K562 (cell line): ENCODE measurements around the gene OBSCN. TPM values are rescaled to one million over a fixed set of nuclear protein-coding genes. Genes with fewer than 3 reads are reported as not detected.

Experiments used
- ATAC-seq: fragments of 200-7000 bp; cut with Tn5 transposase; 3 replicates; pipeline ENCODE4 v1.9.1; 2020; ENCODE audit warnings: moderate library complexity
- BruUV-seq: library from RNA; stranded (reverse); fragments of 400-500 nt; replicated peaks from 2 replicates; lab custom pipeline; 2021; lab: Mats Ljungman, UMichigan
- CTCF ChIA-PET: fragments of 300-600 bp; formaldehyde crosslinking; extraction: SDS; loops from one replicate; lab custom pipeline; 2021; ENCODE audit warnings: low intra/inter-chr PET ratio; lab: Yijun Ruan, JAX
- POLR2A ChIA-PET: fragments of 300-600, 350-650 bp; sonication (Branson Sonifier 250); formaldehyde crosslinking; extraction: SDS; loops from one replicate; lab custom pipeline; 2021; ENCODE audit warnings: antibody characterized with exemption, inconsistent platforms; lab: Yijun Ruan, JAX
- DNase-seq, 4 experiments: peaks; one replicate each; pipeline versions ENCODE4 v3.0.0 to v3.0.0-alpha.2; 2011 to 2018; ENCODE audit warnings: low spot score in 3 of 4, mixed read lengths in 3 of 4; ENCODE audit errors: extremely low read depth in 1 of 4
- FAIRE-seq: peaks from 2 replicates; lab custom pipeline; 2011; peaks lifted over from hg19 to GRCh38; lab: Jason Lieb, UNC
- H2AFZ ChIP-seq: 2 replicates; pipeline ENCODE4 v1.6.0; 2011; ENCODE audit warnings: low read depth, low read length, control low read depth, inconsistent platforms
- H3K27ac ChIP-seq: fragments of 200-600 bp; 3 replicates; pipeline ENCODE4 v1.8.0; 2011; ENCODE audit warnings: low read depth, mild to moderate bottlenecking, control low read depth, inconsistent platforms, low read length, moderate library complexity, mixed read lengths; ENCODE audit errors: extremely low read depth
- H3K27me3 ChIP-seq, 2 experiments: fragments of 300-600 bp in 1 of 2; 2 replicates in 1 of 2; 3 replicates in 1 of 2; pipeline versions ENCODE4 v1.6.0 to v1.8.0; 2011; ENCODE audit warnings: inconsistent platforms in 2 of 2, low read length in 2 of 2, mild to moderate bottlenecking in 1 of 2, mixed read lengths in 1 of 2, moderate library complexity in 1 of 2; ENCODE audit not compliant: control insufficient read depth in 2 of 2, insufficient read depth in 2 of 2
- H3K36me3 ChIP-seq: fragments of 300-600 bp; 3 replicates; pipeline ENCODE4 v1.8.0; 2011; ENCODE audit warnings: mild to moderate bottlenecking, low read length, inconsistent platforms; ENCODE audit not compliant: control insufficient read depth, insufficient read depth
- H3K4me1 ChIP-seq, 2 experiments: fragments of 200-600 bp in 1 of 2; replicated peaks in 1 of 2; 2 replicates in 1 of 2; 3 replicates in 1 of 2; pipeline versions ENCODE4 v1.5.1 to v1.8.0; 2011; ENCODE audit warnings: inconsistent platforms in 2 of 2, low read length in 2 of 2, mild to moderate bottlenecking in 1 of 2, mixed read lengths in 1 of 2, moderate library complexity in 1 of 2; ENCODE audit not compliant: control insufficient read depth in 2 of 2, insufficient read depth in 2 of 2
- H3K4me2 ChIP-seq: 2 replicates; pipeline ENCODE4 v1.6.1; 2011; ENCODE audit warnings: low read length, control low read depth, inconsistent platforms, mixed read lengths; ENCODE audit not compliant: insufficient read depth
- H3K4me3 ChIP-seq: fragments of 200-600 bp; sonication (generic), shearing (Covaris generic); 2 replicates; pipeline ENCODE4 v1.5.1; 2016; ENCODE audit warnings: control low read depth, inconsistent platforms
- H3K79me2 ChIP-seq: fragments of 200-600 bp; 3 replicates; pipeline ENCODE4 v1.8.0; 2011; ENCODE audit warnings: low read length, inconsistent platforms; ENCODE audit not compliant: control insufficient read depth, insufficient read depth
- H3K9ac ChIP-seq, 2 experiments: 2 replicates each; pipeline versions ENCODE4 v1.6.0 to v1.6.1; 2011; ENCODE audit warnings: low read depth in 2 of 2, low read length in 2 of 2, control low read depth in 1 of 2, inconsistent platforms in 1 of 2, mild to moderate bottlenecking in 1 of 2, mixed read lengths in 1 of 2; ENCODE audit not compliant: insufficient read depth in 1 of 2
- H3K9me1 ChIP-seq: one replicate; pipeline ENCODE4 v1.6.0; 2011; ENCODE audit warnings: inconsistent platforms, mild to moderate bottlenecking, low read length, moderate library complexity; ENCODE audit not compliant: control insufficient read depth, insufficient read depth
- H3K9me3 ChIP-seq: replicated peaks from 2 replicates; pipeline ENCODE4 v1.5.1; 2011; ENCODE audit warnings: low read depth, low read length, inconsistent platforms; ENCODE audit not compliant: control insufficient read depth, insufficient read depth
- H4K20me1 ChIP-seq: replicated peaks from 2 replicates; pipeline ENCODE4 v1.6.1; 2011; ENCODE audit warnings: low read length, inconsistent platforms, mixed read lengths; ENCODE audit not compliant: control insufficient read depth, insufficient read depth
- BCOR ChIP-seq: fragments of 450-650 bp; IDR thresholded peaks from 2 replicates; pipeline ENCODE4 v1.6.1; 2016
- BMI1 ChIP-seq: fragments of 150-350 bp; IDR thresholded peaks from 2 replicates; pipeline ENCODE4 v1.6.1; 2014; ENCODE audit warnings: low read length
- HDAC1 ChIP-seq, 2 experiments: fragments of 450-650 bp; IDR thresholded peaks; 2 replicates each; pipeline ENCODE4 v1.6.1; 2016 to 2017; ENCODE audit warnings: inconsistent platforms in 1 of 2, mild to moderate bottlenecking in 1 of 2, moderate library complexity in 1 of 2
- KDM1A ChIP-seq, 2 experiments: fragments of 450-650 bp; IDR thresholded peaks; 2 replicates each; pipeline ENCODE4 v1.6.1; 2016; ENCODE audit warnings: mild to moderate bottlenecking in 2 of 2
- KLF6 ChIP-seq: fragments of 250-450 bp; sonication (Bioruptor Pico); IDR thresholded peaks from 2 replicates; pipeline ENCODE4 v1.4.0; 2020; ENCODE audit warnings: mild to moderate bottlenecking, moderate library complexity, borderline replicate concordance
- MEIS2 ChIP-seq: fragments of 450-650 bp; IDR thresholded peaks from 2 replicates; pipeline ENCODE4 v1.6.1; 2014; ENCODE audit warnings: mild to moderate bottlenecking; ENCODE audit not compliant: partially characterized antibody
- MYBL2 ChIP-seq, 2 experiments: fragments of 450-650 bp in 1 of 2; sonication (generic) in 1 of 2; formaldehyde crosslinking in 1 of 2; IDR thresholded peaks; 2 replicates each; pipeline versions ENCODE4 v1.6.1 to v1.8.1; 2017 to 2022; ENCODE audit warnings: borderline replicate concordance in 1 of 2, inconsistent platforms in 1 of 2, low read depth in 1 of 2, mild to moderate bottlenecking in 1 of 2, missing genetic modification reagents in 1 of 2, moderate library complexity in 1 of 2
- NR2F6 ChIP-seq: fragments of 450-650 bp; formaldehyde crosslinking; IDR thresholded peaks from 2 replicates; pipeline ENCODE4 v1.4.0; 2020; ENCODE audit warnings: mild to moderate bottlenecking
- RBM25 ChIP-seq: fragments of 200-400 bp; formaldehyde crosslinking; IDR thresholded peaks from 2 replicates; pipeline ENCODE4 v1.6.1; 2018; ENCODE audit warnings: low read length, low read depth, moderate library complexity; ENCODE audit not compliant: severe bottlenecking
- RERE ChIP-seq: sonication (generic); formaldehyde crosslinking; IDR thresholded peaks from 2 replicates; pipeline ENCODE4 v1.8.0; 2023; ENCODE audit warnings: missing genetic modification reagents, mild to moderate bottlenecking, borderline replicate concordance
- STAT6 ChIP-seq: sonication (generic); formaldehyde crosslinking; IDR thresholded peaks from 2 replicates; pipeline ENCODE4 v1.8.1; 2023; ENCODE audit warnings: mild to moderate bottlenecking, missing genetic modification reagents
- XRCC4 ChIP-seq: IDR thresholded peaks from one replicate; pipeline ENCODE4 v1.6.1; 2011; ENCODE audit not compliant: insufficient read depth, insufficient read length; ENCODE audit errors: extremely low read depth
- ZNF146 ChIP-seq: IDR thresholded peaks from one replicate; pipeline ENCODE4 v1.6.1; 2018; ENCODE audit warnings: missing compliant biosample characterization; ENCODE audit not compliant: unreplicated experiment
- ZNF445 ChIP-seq: fragments of 250-450 bp; sonication (Bioruptor Pico); IDR thresholded peaks from 2 replicates; pipeline ENCODE4 v1.4.0; 2020; ENCODE audit warnings: low read depth, mild to moderate bottlenecking, moderate library complexity
- WGBS: fragments of 100-300 bp; shearing (Covaris generic); methylation state at CpG from one replicate; pipeline ENCODE4 v1.1.6; 2016; ENCODE audit warnings: low coverage, mixed read lengths; ENCODE audit not compliant: insufficient coverage; ENCODE audit errors: missing lambda C conversion rate; 5-methylcytosine and 5-hydroxymethylcytosine counted together
- in situ Hi-C: fragments of 300-500 bp; cut with MboI; formaldehyde crosslinking; loops from 4 replicates; pipeline ENCODE4 v1.15.0; 2018; ENCODE audit warnings: inconsistent platforms, mixed read lengths
- intact Hi-C: fragments of 100-400 bp; cut with micrococcal nuclease; formaldehyde crosslinking; loops from 2 replicates; pipeline ENCODE4 v1.14.2; 2022
- polyA plus RNA-seq, 8 experiments: library from polyadenylated mRNA; depleted of rRNA in 4 of 8; stranded (reverse) in 5 of 8; unstranded in 3 of 8; fragments of >200 nt; fragmentation: Nextera tagmentation in 2 of 8; fragmentation: Illumina TruSeq in 1 of 8; extraction: Ambion mirVana in 2 of 8; extraction: Trizol in 1 of 8; gene quantifications; 2 replicates each; pipeline versions ENCODE4 v1.2.1 to v1.2.3, GENCODE V29; 2011 to 2014; ENCODE audit warnings: inconsistent platforms in 1 of 8, missing spikeins in 1 of 8
- total RNA-seq, 7 experiments: library from RNA; depleted of rRNA in 6 of 7; stranded (reverse); fragments of >200 nt in 6 of 7; fragmentation: Illumina TruSeq in 2 of 7; extraction: Trizol in 2 of 7; gene quantifications; 2 replicates each; pipeline versions ENCODE4 v1.2.1 to v1.2.3, GENCODE V29; 2011 to 2021; ENCODE audit warnings: low replicate concordance in 1 of 7

OBSCN gene
- total and polyA plus RNA-seq, 9 of the 15 experiments (the other 6 are each of a cell fraction or from before 2014, with no cell fraction given): 0.18 to 19.7 (median 3.6) TPM

GRCh38 chr1:228190778-228191177, 17.1 kb upstream of the OBSCN start:
- no peaks in the 10 kb centered on the region for H3K79me2 ChIP-seq
- no peak for ATAC-seq
- H3K9ac ChIP-seq: no peak overlapping the region
- intact Hi-C loops: no loop called here
- H2AFZ ChIP-seq: no peak overlapping the region
- H3K4me1 ChIP-seq: peaks cover 4 to 6% of the 10 kb centered on the region in 2 experiments; a peak in 4 of 5 replicates
- FAIRE-seq: no peak
- CTCF ChIA-PET: interaction anchor here (2.8 kb wide), 1 partner anchor 59 kb away, joined by 13 read pairs; no protein-coding TSS in a partner anchor
- TF ChIP-seq MEIS2: no peak
- peak; percentile 35; the same call in 1 of the 2 replicates for TF ChIP-seq BCOR
- TF ChIP-seq BMI1: no peak
- no peak for TF ChIP-seq HDAC1 (IDR thresholded peaks at IDR 0.05)
- peak; percentile 30 for TF ChIP-seq RBM25
- no peak for TF ChIP-seq STAT6
- no peak for TF ChIP-seq KLF6
- TF ChIP-seq KDM1A (IDR thresholded peaks at IDR 0.05): peak in 1 of 2 experiments; percentile 32; a peak in 1 of 4 replicates
- no peak for TF ChIP-seq NR2F6
- TF ChIP-seq ZNF146 (CRISPR knock-in tag): peak; percentile 94
- TF ChIP-seq RERE (CRISPR knock-in tag): no peak
- no peak for TF ChIP-seq MYBL2 (IDR thresholded peaks at IDR 0.05; ENCODE audit: low read depth)
- no peak for TF ChIP-seq MYBL2 (CRISPR knock-in tag; IDR thresholded peaks at IDR 0.05; ENCODE audit: borderline replicate concordance)
- TF ChIP-seq XRCC4: no peak
- no peak for TF ChIP-seq ZNF445
- H3K9me3 ChIP-seq: no peaks in the 10 kb centered on the region
- WGBS: 35% methylated on average over 5 of the region's 5 CpGs
- no peaks in the 10 kb centered on the region; a peak in 1 of 5 replicates for H3K27me3 ChIP-seq
- H3K4me3 ChIP-seq: no peak overlapping the region
- no peak for DNase-seq
- no TSS peak for BruUV-seq
- no peak overlapping the region for H3K27ac ChIP-seq
- no peaks in the 10 kb centered on the region for H3K36me3 ChIP-seq
- H4K20me1 ChIP-seq: no peaks in the 10 kb centered on the region
- in situ Hi-C loops: no loop called here
- POLR2A ChIA-PET: interaction anchor here (0.6 to 1.4 kb wide), 3 partner anchors 20 to 148 kb away, joined by 3 to 4 read pairs (median 3); no protein-coding TSS in a partner anchor
- H3K9me1 ChIP-seq: no peaks in the 10 kb centered on the region
- H3K4me2 ChIP-seq: no peak overlapping the region
